ENCODE measurements around the gene PRKCZ.

PRKCZ gene

DNA sequence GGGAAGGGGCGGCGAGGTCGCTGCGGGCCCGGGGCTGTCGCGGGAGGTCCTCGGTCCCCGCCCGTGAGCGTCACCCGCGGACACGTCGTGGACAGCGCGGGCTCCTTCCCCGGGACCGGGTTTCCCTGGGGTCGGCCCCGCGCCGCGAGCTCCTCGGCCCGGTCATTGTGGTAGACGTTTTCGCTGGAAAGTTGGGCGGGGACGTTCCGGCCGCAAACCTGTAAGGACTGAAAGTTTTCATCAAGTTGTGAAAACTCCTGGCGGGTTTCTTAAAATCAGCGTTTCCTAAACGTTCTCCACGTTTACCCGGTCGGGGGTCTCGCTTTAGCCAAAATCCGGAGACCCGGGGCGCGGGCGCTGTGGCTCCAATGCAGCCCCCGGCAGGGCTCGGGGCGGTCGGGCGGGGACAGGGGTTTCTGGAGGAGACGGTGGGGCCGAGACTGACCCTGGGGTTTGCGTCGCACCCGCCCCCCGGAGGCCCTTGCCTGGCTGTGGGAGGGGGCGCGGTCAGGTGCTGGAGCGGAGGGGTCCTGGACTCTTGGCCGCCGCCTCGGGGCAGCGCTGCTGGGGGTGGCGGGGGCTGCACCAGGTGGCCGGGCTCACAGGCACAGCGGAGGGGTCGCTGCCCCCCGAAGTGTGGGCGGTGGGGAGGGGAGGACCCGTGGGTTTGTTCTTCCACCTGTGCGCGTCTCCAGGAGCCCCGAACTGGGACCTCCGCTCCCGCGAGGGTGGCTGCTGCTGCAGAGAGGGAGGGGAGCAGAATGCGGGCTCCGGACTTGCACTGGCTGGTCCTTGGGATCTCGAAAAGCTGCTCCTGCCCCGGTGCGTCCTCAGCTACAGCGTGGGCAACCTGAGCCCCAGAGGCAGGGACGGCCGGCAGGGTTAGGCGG, 827 bp downstream of the PRKCZ start:
- peak overlapping the region; percentile 62 for H3K4me3 ChIP-seq (ENCODE audit: low read depth, low read length)
- peaks cover 7% of the 10 kb centered on the region for H3K36me3 ChIP-seq (ENCODE audit: control insufficient read depth, insufficient read depth, low read length)
- H3K9ac ChIP-seq (ENCODE audit: low read depth, low read length), result no peak overlapping the region
- no peaks in the 10 kb centered on the region for H3K27me3 ChIP-seq (ENCODE audit: control insufficient read depth, insufficient read depth, low read length)
- H3K9me3 ChIP-seq (ENCODE audit: control insufficient read depth, insufficient read depth, low read length), result no peaks in the 10 kb centered on the region
- H3K4me1 ChIP-seq (ENCODE audit: control insufficient read depth, insufficient read depth, low read length), result peaks cover 6% of the 10 kb centered on the region

DNA sequence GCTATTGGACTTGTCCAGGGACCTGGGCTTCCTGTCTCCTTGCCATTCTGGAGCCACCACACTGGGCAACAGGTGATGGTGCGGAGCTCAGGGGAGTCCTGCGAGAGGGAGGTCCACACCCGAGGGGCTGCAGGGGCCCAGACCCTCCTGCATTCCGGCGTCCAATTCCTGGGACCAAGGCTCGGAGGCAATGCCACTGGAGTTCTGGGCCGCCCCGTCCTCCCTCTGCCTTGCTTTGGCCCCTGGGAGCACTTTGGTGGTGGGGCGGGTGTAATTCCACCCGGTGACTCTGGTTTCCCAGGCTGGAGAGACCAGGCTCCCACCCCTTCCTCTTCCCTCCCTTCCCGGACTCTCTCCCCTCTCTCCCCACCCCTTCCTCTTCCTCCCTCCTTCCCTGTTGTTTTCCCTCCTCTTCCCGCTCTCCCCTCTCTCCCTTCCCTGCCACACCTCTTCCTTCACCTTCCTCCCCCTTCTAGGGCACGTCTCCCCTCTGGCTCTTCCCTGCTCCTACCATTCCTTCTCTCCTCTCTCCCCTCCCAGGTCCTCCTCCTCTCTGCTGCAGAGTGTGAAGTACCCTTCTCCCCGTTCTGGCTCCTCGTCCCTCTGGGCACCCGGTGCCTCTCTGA, 2.0 kb downstream of the PRKCZ start:
- Histone ChIP-seq H3K4me3 (ENCODE audit: low read depth, low read length) (peak overlapping the region; percentile 62), H3K9ac (ENCODE audit: low read depth, low read length) (no peak overlapping the region)

GRCh38 chr1:2052756-2053155, 2.5 kb downstream of the PRKCZ start:
- Histone ChIP-seq H3K9me3 (ENCODE audit: control insufficient read depth, insufficient read depth, low read length) (no peaks in the 10 kb centered on the region), H3K4me1 (ENCODE audit: control insufficient read depth, insufficient read depth, low read length) (peaks cover 4% of the 10 kb centered on the region), H3K4me3 (ENCODE audit: low read depth, low read length) (no peak overlapping the region), H3K27me3 (ENCODE audit: control insufficient read depth, insufficient read depth, low read length) (no peaks in the 10 kb centered on the region), H3K36me3 (ENCODE audit: control insufficient read depth, insufficient read depth, low read length) (peaks cover 13% of the 10 kb centered on the region), H3K9ac (ENCODE audit: low read depth, low read length) (no peak overlapping the region)

More for the DNA sequence above, 2.0 kb downstream of the PRKCZ start:
- no peaks in the 10 kb centered on the region for H3K9me3 ChIP-seq (ENCODE audit: control insufficient read depth, insufficient read depth, low read length)
- H3K27me3 ChIP-seq (ENCODE audit: control insufficient read depth, insufficient read depth, low read length), result no peaks in the 10 kb centered on the region
- H3K4me1 ChIP-seq (ENCODE audit: control insufficient read depth, insufficient read depth, low read length), result peaks cover 5% of the 10 kb centered on the region
- H3K36me3 ChIP-seq (ENCODE audit: control insufficient read depth, insufficient read depth, low read length), result peaks cover 13% of the 10 kb centered on the region

DNA sequence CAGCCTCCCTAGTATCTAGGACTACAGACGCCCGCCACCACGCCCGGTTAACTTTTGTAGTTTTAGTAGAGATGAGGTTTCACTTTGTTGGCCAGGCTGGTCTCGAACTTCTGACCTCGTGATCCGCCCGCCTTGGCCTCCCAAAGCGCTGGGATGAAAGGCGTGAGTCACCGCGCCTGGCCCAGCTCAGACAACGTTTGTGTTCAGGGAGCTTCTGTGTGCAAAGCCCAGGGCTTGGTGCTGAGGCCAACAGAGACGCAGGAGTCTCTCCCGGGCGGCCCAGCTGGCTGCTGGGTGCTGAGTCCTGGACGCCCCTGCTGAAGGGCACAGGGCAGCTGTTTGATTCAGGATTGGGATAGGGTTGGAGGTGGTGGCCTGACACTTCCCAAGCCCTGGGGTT, 3.0 kb downstream of the PRKCZ start:
- H3K4me3 ChIP-seq (ENCODE audit: low read depth, low read length), result no peak overlapping the region
- H3K27me3 ChIP-seq (ENCODE audit: control insufficient read depth, insufficient read depth, low read length), result no peaks in the 10 kb centered on the region
- no peaks in the 10 kb centered on the region for H3K9me3 ChIP-seq (ENCODE audit: control insufficient read depth, insufficient read depth, low read length)
- H3K36me3 ChIP-seq (ENCODE audit: control insufficient read depth, insufficient read depth, low read length), result peaks cover 13% of the 10 kb centered on the region
- no peak overlapping the region for H3K9ac ChIP-seq (ENCODE audit: low read depth, low read length)
- H3K4me1 ChIP-seq (ENCODE audit: control insufficient read depth, insufficient read depth, low read length), result peaks cover 4% of the 10 kb centered on the region

GRCh38 chr1:2053784-2054376, 3.7 kb downstream of the PRKCZ start:
- no peaks in the 10 kb centered on the region for H3K9me3 ChIP-seq (ENCODE audit: control insufficient read depth, insufficient read depth, low read length)
- H3K4me3 ChIP-seq (ENCODE audit: low read depth, low read length), result no peak overlapping the region
- peaks cover 4% of the 10 kb centered on the region for H3K4me1 ChIP-seq (ENCODE audit: control insufficient read depth, insufficient read depth, low read length)
- H3K9ac ChIP-seq (ENCODE audit: low read depth, low read length), result no peak overlapping the region
- H3K36me3 ChIP-seq (ENCODE audit: control insufficient read depth, insufficient read depth, low read length), result peaks cover 13% of the 10 kb centered on the region
- H3K27me3 ChIP-seq (ENCODE audit: control insufficient read depth, insufficient read depth, low read length), result no peaks in the 10 kb centered on the region

DNA sequence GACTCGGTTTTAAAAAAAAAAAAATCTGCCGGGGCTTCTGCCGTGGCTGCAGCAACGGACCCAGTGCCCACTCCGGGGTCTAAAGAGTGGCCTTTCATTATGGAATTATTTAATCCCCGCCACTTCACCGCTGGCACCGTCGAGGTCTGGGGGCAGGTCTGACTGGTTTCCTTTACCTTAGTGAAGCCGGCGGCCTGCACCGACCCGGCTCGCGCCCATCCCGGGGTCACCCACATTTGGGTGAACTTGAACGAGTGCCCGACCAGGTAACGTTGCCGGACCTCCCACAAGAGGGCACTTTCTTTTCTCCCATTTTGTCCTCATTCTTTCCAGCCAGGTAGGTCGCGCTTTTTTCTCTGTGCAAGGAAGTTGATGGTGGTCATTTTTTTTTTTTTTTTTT, 4.3 kb downstream of the PRKCZ start:
- H3K9ac ChIP-seq (ENCODE audit: low read depth, low read length), result no peak overlapping the region
- H3K4me3 ChIP-seq (ENCODE audit: low read depth, low read length), result no peak overlapping the region
- peaks cover 15% of the 10 kb centered on the region for H3K36me3 ChIP-seq (ENCODE audit: control insufficient read depth, insufficient read depth, low read length)
- H3K27me3 ChIP-seq (ENCODE audit: control insufficient read depth, insufficient read depth, low read length), result no peaks in the 10 kb centered on the region
- no peaks in the 10 kb centered on the region for H3K9me3 ChIP-seq (ENCODE audit: control insufficient read depth, insufficient read depth, low read length)
- H3K4me1 ChIP-seq (ENCODE audit: control insufficient read depth, insufficient read depth, low read length), result no peaks in the 10 kb centered on the region

GRCh38 chr1:2055911-2056575, 5.8 kb downstream of the PRKCZ start:
- H3K36me3 ChIP-seq (ENCODE audit: control insufficient read depth, insufficient read depth, low read length), result peaks cover 25% of the 10 kb centered on the region
- H3K9me3 ChIP-seq (ENCODE audit: control insufficient read depth, insufficient read depth, low read length), result no peaks in the 10 kb centered on the region
- H3K27me3 ChIP-seq (ENCODE audit: control insufficient read depth, insufficient read depth, low read length), result no peaks in the 10 kb centered on the region
- no peak overlapping the region for H3K4me3 ChIP-seq (ENCODE audit: low read depth, low read length)
- H3K4me1 ChIP-seq (ENCODE audit: control insufficient read depth, insufficient read depth, low read length), result no peaks in the 10 kb centered on the region
- no peak overlapping the region for H3K9ac ChIP-seq (ENCODE audit: low read depth, low read length)

DNA sequence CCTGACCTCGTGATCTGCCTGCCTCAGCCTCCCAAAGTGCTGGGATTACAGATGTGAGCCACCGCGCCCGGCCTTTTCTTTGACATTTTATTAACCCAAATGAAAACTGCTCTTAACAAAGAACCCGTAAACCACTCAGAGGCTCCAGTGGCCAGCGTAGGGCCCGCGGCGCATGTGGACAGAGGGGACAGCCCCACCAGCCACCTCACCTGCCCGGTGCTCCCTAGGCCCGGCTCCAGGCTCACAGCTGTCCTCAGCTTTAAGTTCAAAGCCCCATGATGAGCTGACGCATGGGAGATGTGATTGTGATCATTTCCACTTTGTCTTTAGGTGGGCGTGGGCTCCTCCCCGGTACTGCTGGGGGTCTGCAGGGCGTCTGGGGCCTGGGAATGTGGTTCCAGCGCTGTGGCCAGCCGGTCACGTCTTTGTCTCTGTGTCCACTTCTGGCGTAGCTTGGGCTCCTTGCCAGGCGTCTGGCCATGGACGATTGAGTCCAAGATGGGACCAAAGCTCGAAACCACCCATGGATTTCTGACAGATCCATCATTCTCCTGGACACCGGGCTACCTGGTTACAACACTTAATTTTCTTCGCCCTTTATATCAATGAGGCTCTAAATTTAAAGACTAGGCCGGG, 6.9 kb downstream of the PRKCZ start:
- H3K36me3 ChIP-seq (ENCODE audit: control insufficient read depth, insufficient read depth, low read length), result peaks cover 30% of the 10 kb centered on the region
- no peaks in the 10 kb centered on the region for H3K27me3 ChIP-seq (ENCODE audit: control insufficient read depth, insufficient read depth, low read length)

DNA sequence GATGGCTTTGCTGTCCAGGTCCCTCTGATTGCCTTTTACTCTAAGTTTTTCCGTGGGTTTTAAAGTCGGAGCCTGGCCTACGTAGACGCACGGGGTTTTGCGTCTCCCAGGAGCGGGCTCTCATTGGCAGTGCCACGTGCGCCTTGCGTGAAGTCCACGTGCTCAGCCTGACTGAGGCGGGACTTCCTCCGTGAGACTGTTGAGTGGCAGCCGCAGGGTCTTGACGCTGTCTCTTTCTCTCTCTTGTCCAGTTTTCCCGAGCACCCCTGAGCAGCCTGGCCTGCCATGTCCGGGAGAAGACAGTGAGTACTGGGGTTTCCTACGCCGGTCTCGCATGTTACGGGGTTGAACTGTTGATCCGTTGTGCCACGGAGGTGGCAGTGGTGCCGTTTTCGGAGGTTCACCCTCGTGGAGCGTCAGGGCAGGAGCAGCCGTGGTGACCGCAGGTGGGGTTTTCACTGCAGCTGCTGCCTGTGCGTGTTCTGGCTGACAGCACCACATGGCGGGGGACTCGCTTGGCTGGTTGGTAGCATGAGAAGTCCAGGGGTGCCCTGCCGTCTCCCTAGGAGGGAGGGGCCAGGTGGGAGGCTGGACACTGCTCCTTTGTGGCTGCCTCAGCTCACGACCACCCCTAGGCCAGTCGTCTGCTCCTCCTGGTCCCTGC, 9.2 kb downstream of the PRKCZ start:
- no peaks in the 10 kb centered on the region for H3K9me3 ChIP-seq (ENCODE audit: control insufficient read depth, insufficient read depth, low read length)
- H3K9ac ChIP-seq (ENCODE audit: low read depth, low read length), result no peak overlapping the region
- peaks cover 30% of the 10 kb centered on the region for H3K36me3 ChIP-seq (ENCODE audit: control insufficient read depth, insufficient read depth, low read length)
- H3K4me3 ChIP-seq (ENCODE audit: low read depth, low read length), result no peak overlapping the region
- no peaks in the 10 kb centered on the region for H3K4me1 ChIP-seq (ENCODE audit: control insufficient read depth, insufficient read depth, low read length)
- H3K27me3 ChIP-seq (ENCODE audit: control insufficient read depth, insufficient read depth, low read length), result no peaks in the 10 kb centered on the region

More for the DNA sequence above, 6.9 kb downstream of the PRKCZ start:
- Histone ChIP-seq H3K4me3 (ENCODE audit: low read depth, low read length) (no peak overlapping the region), H3K9me3 (ENCODE audit: control insufficient read depth, insufficient read depth, low read length) (no peaks in the 10 kb centered on the region), H3K4me1 (ENCODE audit: control insufficient read depth, insufficient read depth, low read length) (no peaks in the 10 kb centered on the region), H3K9ac (ENCODE audit: low read depth, low read length) (no peak overlapping the region)

DNA sequence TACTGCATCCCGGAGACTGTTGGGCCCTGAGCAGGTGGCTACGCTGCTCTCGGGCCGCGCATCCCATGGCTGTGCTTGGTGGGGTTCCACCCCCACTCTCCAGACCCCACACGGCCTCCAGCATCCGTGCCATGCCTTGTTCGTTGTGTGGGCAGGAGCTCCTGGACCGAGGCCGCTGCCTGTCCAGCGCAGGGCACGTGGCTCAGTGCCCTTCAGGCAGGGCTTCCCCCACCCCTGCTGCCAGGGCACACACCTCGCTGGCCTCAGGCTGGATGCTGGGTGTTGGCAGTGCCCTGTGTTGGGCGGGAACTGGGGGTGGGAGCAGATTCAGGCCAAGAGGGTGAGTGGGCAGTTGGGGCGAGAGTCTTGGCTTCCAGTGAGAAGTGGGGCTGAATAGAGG, 9.9 kb downstream of the PRKCZ start:
- no peaks in the 10 kb centered on the region for H3K4me1 ChIP-seq (ENCODE audit: control insufficient read depth, insufficient read depth, low read length)
- no peak overlapping the region for H3K9ac ChIP-seq (ENCODE audit: low read depth, low read length)
- no peaks in the 10 kb centered on the region for H3K27me3 ChIP-seq (ENCODE audit: control insufficient read depth, insufficient read depth, low read length)
- peaks cover 30% of the 10 kb centered on the region for H3K36me3 ChIP-seq (ENCODE audit: control insufficient read depth, insufficient read depth, low read length)
- H3K9me3 ChIP-seq (ENCODE audit: control insufficient read depth, insufficient read depth, low read length), result no peaks in the 10 kb centered on the region
- no peak overlapping the region for H3K4me3 ChIP-seq (ENCODE audit: low read depth, low read length)

- Histone ChIP-seq H3K4me3 (ENCODE audit: low read depth, low read length) (no peak overlapping the region), H3K27me3 (ENCODE audit: control insufficient read depth, insufficient read depth, low read length) (no peaks in the 10 kb centered on the region), H3K9ac (ENCODE audit: low read depth, low read length) (no peak overlapping the region), H3K9me3 (ENCODE audit: control insufficient read depth, insufficient read depth, low read length) (no peaks in the 10 kb centered on the region), H3K4me1 (ENCODE audit: control insufficient read depth, insufficient read depth, low read length) (no peaks in the 10 kb centered on the region), H3K36me3 (ENCODE audit: control insufficient read depth, insufficient read depth, low read length) (peaks cover 27% of the 10 kb centered on the region)
These were observed 10.3 kb downstream of the PRKCZ start for GRCh38 chr1:2060535-2060934.
